Rectal smooth muscle tissue (tissue), 1 donor: ENCODE measurements around the gene MAP3K13.

Experiments
- H3K27ac ChIP-seq: one replicate; pipeline ENCODE4 v1.7.0; 2013; ENCODE audit warnings: low read depth, low read length, inconsistent platforms
- H3K27me3 ChIP-seq: one replicate; pipeline ENCODE4 v1.7.0; 2013; ENCODE audit warnings: low read length; ENCODE audit not compliant: control insufficient read depth, insufficient read depth
- H3K36me3 ChIP-seq: one replicate; pipeline ENCODE4 v1.7.0; 2013; ENCODE audit warnings: low read length; ENCODE audit not compliant: control insufficient read depth, insufficient read depth
- H3K4me1 ChIP-seq: one replicate; pipeline ENCODE4 v1.7.0; 2013; ENCODE audit warnings: low read length; ENCODE audit not compliant: control insufficient read depth, insufficient read depth
- H3K4me3 ChIP-seq: one replicate; pipeline ENCODE4 v1.7.0; 2013; ENCODE audit warnings: low read length
- H3K9ac ChIP-seq: one replicate; pipeline ENCODE4 v1.7.0; 2013; ENCODE audit warnings: low read length

The MAP3K13 gene

GRCh38 chr3:185328324-185329004 is 34.5 kb upstream of the MAP3K13 start:
- no peak overlapping the region for H3K27ac ChIP-seq
- H3K4me3 ChIP-seq: peak overlapping the region; percentile 47
- H3K4me1 ChIP-seq: no peaks in the 10 kb centered on the region
- no peak overlapping the region for H3K9ac ChIP-seq
- no peaks in the 10 kb centered on the region for H3K27me3 ChIP-seq
- H3K36me3 ChIP-seq: no peaks in the 10 kb centered on the region

GRCh38 chr3:185330238-185330637 is 32.7 kb upstream of the MAP3K13 start:
- H3K9ac ChIP-seq: no peak overlapping the region
- no peak overlapping the region for H3K27ac ChIP-seq
- peak overlapping the region; percentile 1 for H3K4me3 ChIP-seq
- no peaks in the 10 kb centered on the region for H3K36me3 ChIP-seq
- no peaks in the 10 kb centered on the region for H3K27me3 ChIP-seq
- H3K4me1 ChIP-seq: no peaks in the 10 kb centered on the region

DNA sequence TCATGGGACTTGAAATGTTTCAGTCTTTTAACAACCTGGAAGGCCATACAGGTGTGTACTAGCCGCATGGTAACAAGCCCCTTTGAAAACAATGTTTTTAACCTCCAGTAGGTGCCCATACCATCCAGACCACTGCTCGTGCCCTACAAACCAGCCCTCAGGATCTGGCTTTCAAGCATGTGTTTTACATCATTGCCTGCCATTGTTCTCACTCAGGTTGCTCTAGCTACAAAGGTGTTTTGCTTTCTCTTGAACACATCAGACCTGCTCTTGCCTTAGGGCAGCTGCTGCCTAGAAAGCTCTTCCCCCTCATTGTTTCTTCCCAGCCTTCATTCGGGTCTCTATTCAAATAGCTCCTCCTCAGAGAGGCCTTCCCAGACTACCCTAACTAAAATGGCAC is 32.3 kb upstream of the MAP3K13 start:
- Histone ChIP-seq H3K4me3 (peak overlapping the region; percentile 1), H3K9ac (no peak overlapping the region), H3K4me1 (no peaks in the 10 kb centered on the region), H3K27ac (no peak overlapping the region), H3K36me3 (no peaks in the 10 kb centered on the region), H3K27me3 (no peaks in the 10 kb centered on the region)

GRCh38 chr3:185332026-185332735 is 30.8 kb upstream of the MAP3K13 start:
- no peak overlapping the region for H3K27ac ChIP-seq
- no peaks in the 10 kb centered on the region for H3K36me3 ChIP-seq
- H3K4me3 ChIP-seq: no peak overlapping the region
- H3K4me1 ChIP-seq: no peaks in the 10 kb centered on the region
- H3K27me3 ChIP-seq: no peaks in the 10 kb centered on the region
- no peak overlapping the region for H3K9ac ChIP-seq

GRCh38 chr3:185335799-185336198 is 27.1 kb upstream of the MAP3K13 start:
- Histone ChIP-seq H3K4me1 (no peaks in the 10 kb centered on the region), H3K36me3 (no peaks in the 10 kb centered on the region), H3K27me3 (no peaks in the 10 kb centered on the region), H3K27ac (no peak overlapping the region), H3K9ac (no peak overlapping the region), H3K4me3 (no peak overlapping the region)

DNA sequence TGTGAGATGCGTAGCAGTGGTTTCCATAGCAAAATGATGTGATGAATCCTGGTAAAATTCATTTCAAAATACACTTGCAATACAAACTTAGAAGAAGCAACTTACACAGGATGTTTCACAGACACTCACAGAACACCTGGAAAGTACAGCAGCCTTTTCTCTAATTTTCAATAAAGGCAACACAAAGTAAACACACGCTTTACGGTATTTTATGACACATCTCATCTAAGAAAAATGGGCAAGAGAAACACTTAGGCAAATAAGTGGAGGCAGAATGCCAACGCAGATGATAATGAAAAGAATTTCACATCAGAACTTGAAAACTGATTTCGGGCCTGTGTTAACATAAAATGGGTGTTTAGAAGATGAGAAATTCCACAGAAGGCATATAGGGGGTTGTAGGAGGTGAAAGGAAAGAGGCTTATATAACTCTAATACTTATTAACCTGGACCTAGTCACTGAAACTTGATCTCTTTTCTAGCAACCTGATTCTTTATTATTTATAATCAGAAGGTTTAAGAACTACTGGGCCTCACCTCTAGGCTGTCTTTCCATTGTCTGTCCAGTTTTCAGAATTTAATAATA is 25.6 kb upstream of the MAP3K13 start:
- Histone ChIP-seq H3K9ac (no peak overlapping the region), H3K4me1 (no peaks in the 10 kb centered on the region), H3K4me3 (no peak overlapping the region), H3K27ac (no peak overlapping the region), H3K36me3 (no peaks in the 10 kb centered on the region), H3K27me3 (no peaks in the 10 kb centered on the region)

GRCh38 chr3:185339945-185340344 is 23.0 kb upstream of the MAP3K13 start:
- H3K27ac ChIP-seq: no peak overlapping the region
- H3K4me3 ChIP-seq: no peak overlapping the region
- H3K4me1 ChIP-seq: no peaks in the 10 kb centered on the region
- H3K36me3 ChIP-seq: no peaks in the 10 kb centered on the region
- no peaks in the 10 kb centered on the region for H3K27me3 ChIP-seq
- H3K9ac ChIP-seq: no peak overlapping the region

DNA sequence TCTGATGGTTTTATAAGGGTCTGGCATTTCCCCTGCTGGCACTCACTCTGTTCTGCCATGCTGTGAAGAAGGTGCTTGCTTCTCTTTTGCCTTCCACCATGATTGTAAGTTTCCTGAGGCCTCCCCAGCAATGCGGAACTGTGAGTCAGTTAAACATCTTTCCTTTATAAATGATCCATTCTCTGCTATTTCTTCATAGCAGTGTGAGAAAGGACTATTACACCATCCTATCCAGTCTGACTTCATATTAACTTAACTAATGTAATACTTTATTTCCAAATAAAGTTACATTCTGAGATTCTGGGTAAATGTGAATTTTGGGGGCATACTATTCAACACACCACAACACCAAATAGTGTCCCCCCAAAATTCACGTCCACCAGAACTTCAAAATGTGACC is 22.2 kb upstream of the MAP3K13 start:
- H3K4me3 ChIP-seq: no peak overlapping the region
- H3K27me3 ChIP-seq: no peaks in the 10 kb centered on the region
- no peak overlapping the region for H3K27ac ChIP-seq
- H3K36me3 ChIP-seq: no peaks in the 10 kb centered on the region
- no peaks in the 10 kb centered on the region for H3K4me1 ChIP-seq
- no peak overlapping the region for H3K9ac ChIP-seq

DNA sequence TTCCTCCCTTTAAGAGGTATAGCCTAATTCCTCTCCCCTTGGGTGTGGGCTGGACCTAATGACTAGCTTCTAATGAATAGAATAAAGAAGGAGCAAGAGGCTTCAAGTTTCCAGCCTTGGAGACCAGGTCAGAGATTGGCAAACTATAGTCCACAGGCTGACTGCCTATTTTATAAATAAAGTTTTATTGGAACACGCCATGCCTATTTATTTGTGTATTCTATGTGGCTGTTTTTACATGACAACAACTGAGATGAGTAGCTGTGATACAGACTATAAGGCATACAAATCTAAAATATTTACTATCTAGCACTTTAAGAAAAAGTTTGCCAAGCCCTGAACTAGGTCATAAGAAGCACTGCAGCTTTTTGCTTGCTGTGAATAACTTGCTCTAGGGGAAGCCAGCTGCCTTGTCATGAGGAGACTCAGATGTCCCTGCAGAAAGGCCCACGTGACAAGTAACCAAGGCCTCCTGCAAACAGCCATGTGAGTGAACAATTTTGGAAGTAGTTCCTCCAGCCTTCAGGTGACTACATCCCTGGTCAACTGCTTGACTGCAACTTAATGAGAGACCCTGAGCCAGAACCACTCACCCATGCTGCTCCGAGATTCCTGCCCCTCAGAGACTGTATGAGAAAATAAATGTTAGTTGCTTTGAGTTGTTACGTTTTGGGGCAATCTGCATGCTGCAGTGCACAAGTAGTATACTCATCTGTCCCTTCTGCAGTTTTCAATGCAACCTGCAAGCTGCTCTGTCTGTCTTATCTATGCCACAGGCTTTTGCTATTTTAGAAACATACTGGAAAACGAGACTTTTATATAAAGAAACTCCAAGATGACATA is 21.1 kb upstream of the MAP3K13 start:
- no peaks in the 10 kb centered on the region for H3K27me3 ChIP-seq
- H3K4me1 ChIP-seq: no peaks in the 10 kb centered on the region
- H3K36me3 ChIP-seq: no peaks in the 10 kb centered on the region
- no peak overlapping the region for H3K9ac ChIP-seq
- no peak overlapping the region for H3K4me3 ChIP-seq
- H3K27ac ChIP-seq: no peak overlapping the region

GRCh38 chr3:185342459-185343174 is 20.3 kb upstream of the MAP3K13 start:
- H3K4me3 ChIP-seq: no peak overlapping the region
- no peaks in the 10 kb centered on the region for H3K4me1 ChIP-seq
- H3K27ac ChIP-seq: no peak overlapping the region
- H3K36me3 ChIP-seq: no peaks in the 10 kb centered on the region
- H3K27me3 ChIP-seq: no peaks in the 10 kb centered on the region
- no peak overlapping the region for H3K9ac ChIP-seq

- no peaks in the 10 kb centered on the region for H3K36me3 ChIP-seq
- no peaks in the 10 kb centered on the region for H3K27me3 ChIP-seq
- H3K27ac ChIP-seq: no peak overlapping the region
- H3K4me1 ChIP-seq: no peaks in the 10 kb centered on the region
- no peak overlapping the region for H3K4me3 ChIP-seq
- no peak overlapping the region for H3K9ac ChIP-seq
These were observed 15.5 kb upstream of the MAP3K13 start for GRCh38 chr3:185347399-185347798.

DNA sequence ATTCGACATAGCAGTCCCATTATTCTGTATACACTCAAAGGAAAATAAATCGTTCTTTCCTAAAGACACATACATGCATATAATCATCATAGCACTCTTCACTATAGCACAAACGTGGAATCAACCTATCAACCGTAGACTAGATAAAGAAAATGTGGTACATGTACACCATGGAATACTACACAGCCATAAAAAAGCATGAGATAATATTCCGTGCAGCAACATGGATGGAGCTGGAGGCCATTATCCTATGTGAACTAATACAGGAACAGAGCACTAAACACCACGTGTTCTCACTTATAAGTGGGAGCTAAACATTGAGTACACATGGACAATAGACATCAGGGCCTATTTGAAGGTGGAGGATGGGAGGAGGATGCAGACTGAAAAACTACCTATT is 12.1 kb upstream of the MAP3K13 start:
- no peaks in the 10 kb centered on the region for H3K4me1 ChIP-seq
- no peak overlapping the region for H3K27ac ChIP-seq
- H3K4me3 ChIP-seq: no peak overlapping the region
- no peak overlapping the region for H3K9ac ChIP-seq
- no peaks in the 10 kb centered on the region for H3K36me3 ChIP-seq
- H3K27me3 ChIP-seq: no peaks in the 10 kb centered on the region
